H1 (cell line): ENCODE data around the gene CRTC1. TPM values are rescaled to one million over a fixed set of nuclear protein-coding genes. Genes with fewer than 3 reads are reported as not detected.
A peak's percentile ranks its signal among the peaks of the same experiment; 100 is the strongest.

ENCODE experiments used
- CTCF ChIA-PET: fragments of 300-600 bp; sonication (Branson Sonifier 250); formaldehyde crosslinking; loops from one replicate; lab custom pipeline; 2021; ENCODE audit not compliant: partially characterized antibody; lab: Charles Lee
- POLR2A ChIA-PET: fragments of 300-600 bp; sonication (Branson Sonifier 250); formaldehyde crosslinking; loops from one replicate; lab custom pipeline; 2021; ENCODE audit warnings: inconsistent platforms; ENCODE audit not compliant: partially characterized antibody; lab: Charles Lee
- DNase-seq, 2 experiments: peaks; one replicate each; pipeline versions ENCODE4 v3.0.0 to v3.0.0-alpha.2; 2010 to 2022; ENCODE audit warnings: low spot score in 2 of 2, low read depth in 1 of 2, mixed read lengths in 1 of 2
- FAIRE-seq: peaks from 2 replicates; lab custom pipeline; 2011; peaks lifted over from hg19 to GRCh38; lab: Jason Lieb, UNC
- H2AFZ ChIP-seq: 2 replicates; pipeline ENCODE4 v1.8.1; 2012; ENCODE audit warnings: low read length, inconsistent platforms
- H2AK5ac ChIP-seq: 2 replicates; pipeline ENCODE4 v1.6.1; 2013; ENCODE audit warnings: low read depth, low read length
- H2BK120ac ChIP-seq: replicated peaks from 2 replicates; pipeline ENCODE3; 2013; ENCODE audit warnings: low read depth, low read length, inconsistent platforms
- H2BK12ac ChIP-seq: 2 replicates; pipeline ENCODE4 v1.6.1; 2013; ENCODE audit warnings: low read depth, low read length
- H2BK15ac ChIP-seq: 2 replicates; pipeline ENCODE4 v1.6.1; 2013; ENCODE audit warnings: low read length
- H2BK20ac ChIP-seq: 2 replicates; pipeline ENCODE4 v1.6.1; 2013; ENCODE audit warnings: low read length
- H2BK5ac ChIP-seq: 2 replicates; pipeline ENCODE4 v1.6.1; 2013; ENCODE audit warnings: low read depth, low read length
- H3K14ac ChIP-seq: 2 replicates; pipeline ENCODE4 v1.6.1; 2013; ENCODE audit warnings: inconsistent platforms; ENCODE audit not compliant: insufficient read length
- H3K18ac ChIP-seq: 2 replicates; pipeline ENCODE4 v1.6.1; 2013; ENCODE audit warnings: low read length; ENCODE audit errors: extremely low read depth
- H3K23ac ChIP-seq: 2 replicates; pipeline ENCODE4 v1.6.1; 2013; ENCODE audit warnings: inconsistent platforms; ENCODE audit not compliant: insufficient read length
- H3K23me2 ChIP-seq: 2 replicates; pipeline ENCODE4 v1.6.1; 2013; ENCODE audit warnings: low read depth, low read length
- H3K27ac ChIP-seq: 2 replicates; pipeline ENCODE4 v1.6.1; 2011; ENCODE audit warnings: low read depth, low read length, inconsistent platforms
- H3K27me3 ChIP-seq, 4 experiments: replicated peaks in 1 of 4; 1 replicate in 1 of 4; 2 replicates in 3 of 4; pipeline versions ENCODE4 v1.6.1 to v1.8.1; 2011 to 2013; ENCODE audit warnings: low read length in 3 of 4, mild to moderate bottlenecking in 3 of 4, inconsistent platforms in 2 of 4, mixed read lengths in 2 of 4, moderate library complexity in 1 of 4; ENCODE audit not compliant: control insufficient read depth in 3 of 4, insufficient read depth in 3 of 4; ENCODE audit errors: extremely low read depth in 1 of 4
- H3K36me3 ChIP-seq, 4 experiments: 2 replicates each; pipeline versions ENCODE4 v1.6.1 to v1.8.1; 2011 to 2013; ENCODE audit warnings: mild to moderate bottlenecking in 4 of 4, low read length in 3 of 4, moderate library complexity in 2 of 4, control low read depth in 1 of 4, inconsistent platforms in 1 of 4; ENCODE audit not compliant: insufficient read depth in 4 of 4, control insufficient read depth in 2 of 4
- H3K4ac ChIP-seq: replicated peaks from 2 replicates; pipeline ENCODE3; 2013; ENCODE audit warnings: low read length, low read depth, mixed read lengths, inconsistent platforms; ENCODE audit not compliant: insufficient read length
- H3K4me1 ChIP-seq, 4 experiments: replicated peaks in 1 of 4; 1 replicate in 1 of 4; 2 replicates in 3 of 4; pipeline versions ENCODE4 v1.6.1 to v1.8.1; 2011 to 2013; ENCODE audit warnings: low read length in 3 of 4, inconsistent platforms in 2 of 4, mixed read lengths in 1 of 4; ENCODE audit not compliant: insufficient read depth in 4 of 4, control insufficient read depth in 3 of 4
- H3K4me2 ChIP-seq, 2 experiments: 2 replicates each; pipeline versions ENCODE4 v1.6.1 to v1.8.1; 2011 to 2013; ENCODE audit warnings: low read depth in 2 of 2, low read length in 2 of 2, control low read depth in 1 of 2, inconsistent platforms in 1 of 2, mild to moderate bottlenecking in 1 of 2; ENCODE audit not compliant: insufficient read depth in 1 of 2
- H3K4me3 ChIP-seq, 4 experiments: fragments of 200-600, 300-600 bp in 1 of 4; sonication (generic), shearing (Covaris generic), sonication (Bioruptor Twin) in 1 of 4; 2 replicates each; pipeline versions ENCODE4 v1.5.1 to v1.8.1; 2011 to 2016; ENCODE audit warnings: low read length in 4 of 4, low read depth in 3 of 4, control low read depth in 2 of 4, inconsistent platforms in 2 of 4, mild to moderate bottlenecking in 2 of 4, mixed read lengths in 1 of 4, moderate library complexity in 1 of 4; ENCODE audit not compliant: insufficient read depth in 2 of 4; ENCODE audit errors: extremely low read depth in 1 of 4
- H3K56ac ChIP-seq: replicated peaks from 2 replicates; pipeline ENCODE3; 2013; ENCODE audit warnings: low read depth, mild to moderate bottlenecking, mixed read lengths, low read length, inconsistent platforms; ENCODE audit not compliant: insufficient read length
- H3K79me1 ChIP-seq: 2 replicates; pipeline ENCODE4 v1.6.1; 2013; ENCODE audit warnings: low read depth, low read length, control low read depth
- H3K79me2 ChIP-seq, 2 experiments: 2 replicates each; pipeline versions ENCODE4 v1.6.1 to v1.8.1; 2012 to 2013; ENCODE audit warnings: low read length in 2 of 2, mild to moderate bottlenecking in 2 of 2, inconsistent platforms in 1 of 2; ENCODE audit not compliant: insufficient read depth in 2 of 2, control insufficient read depth in 1 of 2
- H3K9ac ChIP-seq, 4 experiments: replicated peaks in 1 of 4; 1 replicate in 1 of 4; 2 replicates in 3 of 4; pipeline versions ENCODE4 v1.6.1 to v1.8.1; 2011 to 2013; ENCODE audit warnings: low read depth in 3 of 4, low read length in 3 of 4, control low read depth in 2 of 4, mild to moderate bottlenecking in 2 of 4, moderate library complexity in 2 of 4, inconsistent platforms in 1 of 4; ENCODE audit errors: extremely low read depth in 1 of 4
- H3K9me3 ChIP-seq, 2 experiments: 2 replicates each; pipeline versions ENCODE4 v1.6.1 to v1.8.1; 2012 to 2013; ENCODE audit warnings: mild to moderate bottlenecking in 2 of 2, moderate library complexity in 2 of 2, control low read depth in 1 of 2, inconsistent platforms in 1 of 2, low read depth in 1 of 2, low read length in 1 of 2, mixed read lengths in 1 of 2; ENCODE audit not compliant: insufficient read depth in 2 of 2
- H4K20me1 ChIP-seq, 2 experiments: replicated peaks in 1 of 2; 2 replicates each; pipeline versions ENCODE3 to v1.8.1; 2011 to 2013; ENCODE audit warnings: inconsistent platforms in 2 of 2, low read length in 2 of 2, mild to moderate bottlenecking in 1 of 2; ENCODE audit not compliant: insufficient read depth in 2 of 2, control insufficient read depth in 1 of 2
- H4K5ac ChIP-seq: 2 replicates; pipeline ENCODE4 v1.6.1; 2013; ENCODE audit warnings: low read length, low read depth, mixed read lengths, inconsistent platforms; ENCODE audit not compliant: insufficient read length
- H4K8ac ChIP-seq: 2 replicates; pipeline ENCODE4 v1.8.0; 2013; ENCODE audit warnings: mild to moderate bottlenecking, moderate library complexity, low read length, inconsistent platforms; ENCODE audit not compliant: insufficient read depth; ENCODE audit errors: extremely low read depth
- H4K91ac ChIP-seq: replicated peaks from 2 replicates; pipeline ENCODE3; 2013; ENCODE audit warnings: low read length, mixed read lengths, inconsistent platforms; ENCODE audit not compliant: insufficient read length
- CREB1 ChIP-seq: IDR thresholded peaks from 2 replicates; pipeline ENCODE4 v1.6.1; 2012; ENCODE audit warnings: inconsistent platforms
- EZH2 ChIP-seq: fragments of 200-600 bp; sonication (generic); IDR thresholded peaks from 2 replicates; pipeline ENCODE4 v1.7.1; 2012; ENCODE audit warnings: low read depth, mild to moderate bottlenecking, moderate library complexity, low read length, inconsistent platforms; ENCODE audit not compliant: severe bottlenecking
- WGBS, 2 experiments: shearing (Covaris generic) in 1 of 2; methylation state at CpG; one replicate each; pipeline versions ENCODE4 v1.1.6 to v1.1.7; 2013 to 2015; ENCODE audit warnings: low lambda C conversion rate in 2 of 2, mixed read lengths in 2 of 2, inconsistent platforms in 1 of 2, low coverage in 1 of 2, missing lambda C conversion rate in 1 of 2; ENCODE audit not compliant: insufficient replicate concordance in 2 of 2, insufficient coverage in 1 of 2, insufficient read length in 1 of 2; ENCODE audit errors: extremely low coverage in 1 of 2, missing lambda C conversion rate in 1 of 2; 5-methylcytosine and 5-hydroxymethylcytosine counted together
- polyA plus RNA-seq, 7 experiments: library from polyadenylated mRNA; depleted of rRNA in 3 of 7; stranded (reverse) in 5 of 7; unstranded in 2 of 7; fragments of >200 nt in 5 of 7; fragments of 200-250 nt in 2 of 7; gene quantifications; 1 replicate in 5 of 7; 2 replicates in 1 of 7; 4 replicates in 1 of 7; pipeline versions ENCODE4 v1.2.1 to v1.2.3, GENCODE V29; 2011 to 2013; ENCODE audit warnings: missing spikeins in 2 of 7, mixed read lengths in 2 of 7
- total RNA-seq: library from RNA; stranded (reverse); fragmentation: NEBNext Ultra II Directional; extraction: Animal tissue kit (Norgen Biotek cat#: 25700); gene quantifications from 2 replicates; pipeline ENCODE4 v1.2.1, GENCODE V29; 2021

CRTC1 gene
- total and polyA plus RNA-seq, 2 of the 8 experiments (the other 6 are each of a cell fraction or from before 2014, with no cell fraction given) = 2.9 to 8.5 TPM

GRCh38 chr19:18784786-18785120, 101.3 kb downstream of the CRTC1 start:
- Histone ChIP-seq H3K4me3 (no peak overlapping the region; a peak in 1 of 8 replicates), H3K79me1 (no peaks in the 10 kb centered on the region), H3K23ac (no peak overlapping the region), H3K9ac (no peak overlapping the region), H4K8ac (no peak overlapping the region), H3K27me3 (peaks cover 57 to 97% (median 93%) of the 10 kb centered on the region in 4 experiments), H2AFZ (no peak overlapping the region), H3K4me2 (peak overlapping the region; percentile 45 to 60; a peak in 3 of 4 replicates), H2BK12ac (no peak overlapping the region), H2BK20ac (no peak overlapping the region), H2BK15ac (0 out of 2 replicates have a peak overlapping the region, but pooled peaks have one; percentile 46), H3K14ac (no peak overlapping the region), H2BK5ac (no peak overlapping the region), H3K9me3 (no peaks in the 10 kb centered on the region; a peak in 1 of 4 replicates), H3K27ac (no peak overlapping the region), H3K4me1 (peaks cover 3 to 25% (median 17%) of the 10 kb centered on the region in 4 experiments), H4K20me1 (peaks cover 8 to 33% of the 10 kb centered on the region in 2 experiments), H2AK5ac (no peak overlapping the region; the same call in 1 of the 2 replicates), H2BK120ac (no peak overlapping the region), H3K36me3 (no peaks in the 10 kb centered on the region), H3K23me2 (peaks cover 19% of the 10 kb centered on the region), H4K91ac (no peak overlapping the region), H3K56ac (no peak overlapping the region), H3K79me2 (no peaks in the 10 kb centered on the region), H3K4ac (no peak overlapping the region), H4K5ac (no peak overlapping the region), H3K18ac (no peak overlapping the region)
- no peak for TF ChIP-seq CREB1
- peak; percentile 1 for TF ChIP-seq EZH2
- ChIA-PET POLR2A (no interaction called here), CTCF (interaction anchor here (1.3 to 3.4 kb wide), 2 partner anchors 12 to 60 kb away, joined by 3 to 15 read pairs; no protein-coding TSS in a partner anchor)
- 79% methylated on average over 15 of the region's 16 CpGs; no CpG with 5 or more reads in 1 of the 2 experiments for WGBS, 2 experiments
- FAIRE-seq (no peak), DNase-seq (no peak)
